PC-3 (cell line): ENCODE results near the gene AUTS2. TPM values are rescaled to one million over a fixed set of nuclear protein-coding genes. Genes with fewer than 3 reads are reported as not detected.

ENCODE experiments used
- ATAC-seq: fragments of 200-7000 bp; cut with Tn5 transposase; 2 replicates; pipeline ENCODE4 v1.9.1; 2020; ENCODE audit warnings: mild to moderate bottlenecking, moderate library complexity
- BruUV-seq: library from RNA; stranded (reverse); fragments of 400-500 nt; replicated peaks from 2 replicates; lab custom pipeline; 2021; lab: Mats Ljungman, UMichigan
- CTCF ChIA-PET: fragments of 300-600 bp; sonication (Branson Sonifier 250); formaldehyde crosslinking; loops from one replicate; lab custom pipeline; 2022; ENCODE audit warnings: antibody characterized with exemption; lab: Charles Lee
- POLR2A ChIA-PET: fragments of 300-600 bp; sonication (Branson Sonifier 250); formaldehyde crosslinking; loops from one replicate; lab custom pipeline; 2022; ENCODE audit warnings: antibody characterized with exemption; ENCODE audit not compliant: unreplicated experiment; lab: Charles Lee
- DNase-seq: peaks from one replicate; pipeline ENCODE4 v3.0.0-alpha.2; 2015
- H2AFZ ChIP-seq: fragments of 300-600 bp; sonication (generic); 2 replicates; pipeline ENCODE4 v1.6.0; 2016; ENCODE audit warnings: antibody characterized with exemption, low read length
- H3F3A ChIP-seq: fragments of 300-600 bp; sonication (generic); one replicate; pipeline ENCODE4 v1.6.0; 2017; ENCODE audit warnings: antibody characterized with exemption, low read length, control low read depth, mild to moderate bottlenecking; ENCODE audit not compliant: unreplicated experiment
- H3K27ac ChIP-seq: fragments of 300-600 bp; sonication (generic); 2 replicates; pipeline ENCODE4 v1.5.1; 2016; ENCODE audit warnings: mild to moderate bottlenecking, low read length
- H3K27me3 ChIP-seq: fragments of 300-600 bp; sonication (generic); 2 replicates; pipeline ENCODE4 v1.6.1; 2016; ENCODE audit warnings: low read length, mixed read lengths
- H3K36me3 ChIP-seq: fragments of 300-600 bp; sonication (generic); 2 replicates; pipeline ENCODE4 v1.6.1; 2016; ENCODE audit warnings: low read depth, mixed run types, low read length, mixed read lengths
- H3K4me1 ChIP-seq: fragments of 300-600 bp; sonication (generic); 2 replicates; pipeline ENCODE4 v1.5.1; 2016; ENCODE audit warnings: low read length; ENCODE audit not compliant: insufficient read depth
- H3K4me2 ChIP-seq: fragments of 300-600 bp; sonication (generic); 2 replicates; pipeline ENCODE4 v1.6.0; 2016; ENCODE audit warnings: low read length
- H3K4me3 ChIP-seq: fragments of 300-600 bp; sonication (generic); 2 replicates; pipeline ENCODE4 v1.5.1; 2016; ENCODE audit warnings: mild to moderate bottlenecking, low read length, mixed read lengths
- H3K79me2 ChIP-seq: fragments of 300-600 bp; sonication (generic); 2 replicates; pipeline ENCODE4 v1.6.1; 2017; ENCODE audit warnings: low read length, mixed read lengths
- H3K9ac ChIP-seq: fragments of 300-600 bp; sonication (generic); 2 replicates; pipeline ENCODE4 v1.6.0; 2016; ENCODE audit warnings: mild to moderate bottlenecking, low read length
- H3K9me2 ChIP-seq: fragments of 300-600 bp; sonication (generic); replicated peaks from 2 replicates; pipeline ENCODE4 v1.6.1; 2016; ENCODE audit warnings: mixed run types, low read length, mixed read lengths
- H3K9me3 ChIP-seq: fragments of 300-600 bp; sonication (generic); 2 replicates; pipeline ENCODE4 v1.6.1; 2016; ENCODE audit warnings: low read length, mixed read lengths
- H4K20me1 ChIP-seq: fragments of 300-600 bp; sonication (generic); 2 replicates; pipeline ENCODE4 v1.6.1; 2016; ENCODE audit warnings: low read length, mixed read lengths
- EZH2 ChIP-seq: fragments of 300-600 bp; sonication (generic); IDR thresholded peaks from one replicate; pipeline ENCODE4 v1.6.1; 2017; ENCODE audit warnings: antibody characterized with exemption, mild to moderate bottlenecking, low read length; ENCODE audit not compliant: unreplicated experiment
- EZH2phosphoT487 ChIP-seq: fragments of 300-600 bp; sonication (generic); IDR thresholded peaks from 2 replicates; pipeline ENCODE4 v1.6.1; 2018; ENCODE audit warnings: mild to moderate bottlenecking, antibody characterized with exemption, low read length, borderline replicate concordance
- intact Hi-C: fragments of 100-400 bp; cut with micrococcal nuclease; formaldehyde crosslinking; loops from 2 replicates; pipeline ENCODE4 v1.9.0; 2023
- total RNA-seq: library from RNA; depleted of rRNA; stranded (reverse); fragments of >200 nt; gene quantifications from 2 replicates; pipeline ENCODE4 v1.2.3, GENCODE V29; 2014
- TF ChIP-seq, protein P1 (sequence below): fragments of 300-600 bp; sonication (generic); conservative IDR thresholded peaks from 2 replicates; pipeline ENCODE4 v1.5.1; 2017; ENCODE audit warnings: antibody characterized with exemption, low read depth, mild to moderate bottlenecking, low read length

Gene AUTS2
- total RNA-seq, 1 experiment from 2014 or later, result not detected

DNA sequence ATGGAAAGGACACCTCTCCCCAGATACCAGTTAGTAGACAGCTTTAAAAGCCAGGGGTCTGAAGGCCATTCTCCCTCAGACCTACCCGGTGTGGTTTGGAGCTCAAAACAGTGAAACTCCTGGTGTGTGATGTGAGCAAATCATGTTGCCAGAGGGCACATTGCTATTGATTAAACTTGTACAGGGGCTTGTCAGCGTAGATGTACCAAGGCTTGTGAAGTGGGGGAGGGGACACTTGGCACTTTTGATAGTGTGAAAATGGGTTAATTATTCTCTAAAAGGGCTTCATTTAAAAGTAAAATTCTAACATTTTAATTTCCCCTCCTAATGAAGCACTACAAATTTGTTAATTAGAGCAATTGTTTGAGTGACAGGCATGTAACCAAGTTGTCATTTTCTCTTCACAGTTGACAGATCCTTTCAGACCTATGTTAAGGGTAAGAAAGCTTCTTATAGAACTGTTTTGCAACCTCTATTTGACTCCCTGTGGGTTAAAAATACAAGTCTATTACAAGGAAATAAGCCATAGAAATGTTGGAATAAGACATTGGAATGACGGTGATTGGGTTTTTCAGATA lies 1176.8 kb downstream of the AUTS2 start:
- Histone ChIP-seq H3K4me3 (no peak overlapping the region), H3K9ac (no peak overlapping the region), H3K36me3 (no peaks in the 10 kb centered on the region), H3K9me2 (no peaks in the 10 kb centered on the region), H3K79me2 (no peaks in the 10 kb centered on the region), H3F3A (no peaks in the 10 kb centered on the region), H3K27me3 (no peaks in the 10 kb centered on the region), H3K4me2 (no peak overlapping the region), H3K27ac (no peak overlapping the region), H4K20me1 (no peaks in the 10 kb centered on the region), H3K4me1 (no peaks in the 10 kb centered on the region), H3K9me3 (no peaks in the 10 kb centered on the region), H2AFZ (no peak overlapping the region)
- intact Hi-C loops, result no loop called here
- ChIA-PET POLR2A (no interaction called here), CTCF (no interaction called here)
- no peak for ATAC-seq
- TF ChIP-seq EZH2, result no peak
- TF ChIP-seq, protein P1, sequence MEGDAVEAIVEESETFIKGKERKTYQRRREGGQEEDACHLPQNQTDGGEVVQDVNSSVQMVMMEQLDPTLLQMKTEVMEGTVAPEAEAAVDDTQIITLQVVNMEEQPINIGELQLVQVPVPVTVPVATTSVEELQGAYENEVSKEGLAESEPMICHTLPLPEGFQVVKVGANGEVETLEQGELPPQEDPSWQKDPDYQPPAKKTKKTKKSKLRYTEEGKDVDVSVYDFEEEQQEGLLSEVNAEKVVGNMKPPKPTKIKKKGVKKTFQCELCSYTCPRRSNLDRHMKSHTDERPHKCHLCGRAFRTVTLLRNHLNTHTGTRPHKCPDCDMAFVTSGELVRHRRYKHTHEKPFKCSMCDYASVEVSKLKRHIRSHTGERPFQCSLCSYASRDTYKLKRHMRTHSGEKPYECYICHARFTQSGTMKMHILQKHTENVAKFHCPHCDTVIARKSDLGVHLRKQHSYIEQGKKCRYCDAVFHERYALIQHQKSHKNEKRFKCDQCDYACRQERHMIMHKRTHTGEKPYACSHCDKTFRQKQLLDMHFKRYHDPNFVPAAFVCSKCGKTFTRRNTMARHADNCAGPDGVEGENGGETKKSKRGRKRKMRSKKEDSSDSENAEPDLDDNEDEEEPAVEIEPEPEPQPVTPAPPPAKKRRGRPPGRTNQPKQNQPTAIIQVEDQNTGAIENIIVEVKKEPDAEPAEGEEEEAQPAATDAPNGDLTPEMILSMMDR, result no peak
- no peak for TF ChIP-seq EZH2phosphoT487
- DNase-seq, result no peak
- no TSS peak for BruUV-seq

DNA sequence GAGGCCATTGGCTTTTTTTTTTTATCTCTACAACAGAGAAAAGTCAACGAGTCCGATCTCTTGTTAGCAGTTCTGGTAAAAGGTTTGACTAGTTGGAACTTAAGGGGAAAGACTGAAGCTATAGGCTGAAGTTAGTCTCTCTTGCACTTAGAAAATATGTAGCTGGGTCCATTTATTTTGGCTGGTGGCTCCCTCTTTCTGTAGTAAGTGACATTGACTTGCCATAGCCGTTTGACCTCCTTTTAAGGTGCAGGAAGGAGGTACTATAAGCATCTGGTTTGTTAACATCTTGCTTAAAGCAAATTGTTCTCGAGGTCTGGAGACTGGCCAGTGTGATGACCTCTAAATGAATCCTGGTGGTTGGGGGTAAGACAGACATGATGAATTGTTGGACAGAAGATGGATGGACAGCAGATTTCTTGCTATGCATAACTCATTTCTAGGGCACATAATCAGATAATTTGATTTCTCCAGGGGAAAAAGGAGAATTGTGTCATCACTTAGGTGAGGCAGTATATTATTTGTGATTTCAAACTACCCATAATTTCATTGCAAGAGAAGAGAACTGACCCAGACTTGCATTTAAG lies 1177.4 kb downstream of the AUTS2 start:
- ATAC-seq (no peak), DNase-seq (no peak)
- Histone ChIP-seq H3K9me3 (no peaks in the 10 kb centered on the region), H3K4me2 (no peak overlapping the region), H3K4me3 (no peak overlapping the region), H4K20me1 (no peaks in the 10 kb centered on the region), H3K36me3 (no peaks in the 10 kb centered on the region), H3F3A (no peaks in the 10 kb centered on the region), H3K4me1 (no peaks in the 10 kb centered on the region), H3K9me2 (no peaks in the 10 kb centered on the region), H3K79me2 (no peaks in the 10 kb centered on the region), H2AFZ (no peak overlapping the region), H3K27me3 (no peaks in the 10 kb centered on the region), H3K27ac (no peak overlapping the region), H3K9ac (no peak overlapping the region)
- intact Hi-C loops, result no loop called here
- BruUV-seq, result no TSS peak
- POLR2A ChIA-PET, result no interaction called here
- CTCF ChIA-PET, result no interaction called here
- no peak for TF ChIP-seq EZH2
- TF ChIP-seq EZH2phosphoT487, result no peak
- TF ChIP-seq, protein P1, result no peak

DNA sequence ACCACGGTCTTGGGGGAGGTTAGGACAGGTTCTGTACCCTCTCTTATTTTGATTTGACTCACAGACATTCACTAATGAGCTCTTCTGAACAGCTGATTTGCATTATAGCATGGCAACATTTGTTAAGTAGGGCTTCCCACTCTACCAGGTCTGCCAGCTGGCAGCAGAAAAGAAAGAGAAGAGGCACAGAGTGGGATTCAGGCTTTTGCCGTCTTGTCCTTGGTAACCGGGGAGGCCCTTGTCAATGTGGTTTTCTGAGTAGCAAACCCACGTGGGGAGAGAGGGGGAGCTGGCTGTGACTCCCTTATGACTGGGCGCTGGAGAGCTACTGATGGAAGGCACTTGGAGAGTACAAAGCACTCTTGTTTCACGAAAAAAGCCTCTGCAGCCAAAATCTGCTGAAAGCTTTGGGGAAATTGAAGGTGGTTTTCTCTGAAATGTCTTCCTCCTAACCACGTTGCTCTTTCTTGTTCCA lies 1178.4 kb downstream of the AUTS2 start:
- no peaks in the 10 kb centered on the region for H3K9me2 ChIP-seq
- H2AFZ ChIP-seq, result no peak overlapping the region
- H3K9me3 ChIP-seq, result no peaks in the 10 kb centered on the region
- no peaks in the 10 kb centered on the region for H3K79me2 ChIP-seq
- CTCF ChIA-PET, result no interaction called here
- TF ChIP-seq, protein P1, result no peak
- TF ChIP-seq EZH2, result no peak
- TF ChIP-seq EZH2phosphoT487, result no peak
- intact Hi-C loops, result no loop called here
- no peaks in the 10 kb centered on the region for H3K27me3 ChIP-seq
- DNase-seq (no peak), ATAC-seq (no peak)
- BruUV-seq, result no TSS peak
- H3K27ac ChIP-seq, result no peak overlapping the region
- H3F3A ChIP-seq, result no peaks in the 10 kb centered on the region
- no peak overlapping the region for H3K9ac ChIP-seq
- H3K4me3 ChIP-seq, result no peak overlapping the region
- H4K20me1 ChIP-seq, result no peaks in the 10 kb centered on the region
- H3K36me3 ChIP-seq, result no peaks in the 10 kb centered on the region
- H3K4me2 ChIP-seq, result no peak overlapping the region
- POLR2A ChIA-PET, result no interaction called here
- H3K4me1 ChIP-seq, result no peaks in the 10 kb centered on the region
